PFSK-1 (cell line): ENCODE results near the gene POLR3B.

Experiments
- FOXP2 ChIP-seq: optimal IDR thresholded peaks from 2 replicates; pipeline ENCODE3; 2011; ENCODE audit warnings: borderline replicate concordance, control low read depth, inconsistent platforms; ENCODE audit not compliant: insufficient read depth; ENCODE audit errors: extremely low read length, extremely low read depth
- POLR2AphosphoS5 ChIP-seq: IDR thresholded peaks from 2 replicates; pipeline ENCODE4 v1.6.1; 2012; ENCODE audit warnings: low read depth, mild to moderate bottlenecking, control low read depth, low read length, moderate library complexity
- SIN3A ChIP-seq: IDR thresholded peaks from 2 replicates; pipeline ENCODE4 v1.6.1; 2012; ENCODE audit warnings: mild to moderate bottlenecking, low read length, moderate library complexity, borderline replicate concordance; ENCODE audit not compliant: insufficient read depth
- TAF1 ChIP-seq: IDR thresholded peaks from 2 replicates; pipeline ENCODE4 v1.6.1; 2012; ENCODE audit warnings: low read length, control low read depth, borderline replicate concordance; ENCODE audit not compliant: insufficient read depth

DNA sequence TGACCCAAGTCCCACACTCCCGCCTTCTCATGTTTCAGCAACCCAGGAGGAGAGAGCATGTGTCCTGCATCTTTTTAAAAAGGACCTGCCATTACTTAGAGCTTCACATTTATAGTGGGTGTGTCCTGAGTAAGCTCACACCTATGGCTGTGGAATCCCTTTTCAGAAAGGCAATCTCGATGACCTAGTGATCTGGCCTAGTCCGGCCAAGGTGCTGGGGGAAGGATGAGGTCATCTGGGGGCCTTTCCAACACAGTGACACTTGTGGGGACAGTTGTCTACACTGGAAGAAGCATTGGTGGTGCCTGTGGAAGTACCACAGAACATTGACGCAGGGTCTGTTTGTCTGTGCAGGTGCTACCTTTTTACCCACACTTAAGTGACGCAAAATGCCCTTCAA is 46.9 kb upstream of the POLR3B start:
- no peak for TF ChIP-seq FOXP2
- no peak for TF ChIP-seq TAF1
- TF ChIP-seq POLR2AphosphoS5 = no peak
- no peak for TF ChIP-seq SIN3A
